SK-N-MC (cell line): Measurements from ENCODE around the gene PEX11B.

Experiments
- EZH2 ChIP-seq: fragments of 200-600 bp; sonication (generic); IDR thresholded peaks from one replicate; pipeline ENCODE4 v1.6.1; 2017; ENCODE audit warnings: antibody characterized with exemption
- FOXP2 ChIP-seq: optimal IDR thresholded peaks from 2 replicates; pipeline ENCODE3; 2011; ENCODE audit warnings: mild to moderate bottlenecking, moderate library complexity; ENCODE audit not compliant: insufficient read depth; ENCODE audit errors: extremely low read length, control extremely low read depth
- POLR2AphosphoS5 ChIP-seq: IDR thresholded peaks from 2 replicates; pipeline ENCODE4 v1.6.1; 2012; ENCODE audit warnings: mild to moderate bottlenecking, low read depth, low read length, borderline replicate concordance

- TF ChIP-seq POLR2AphosphoS5 = no peak
- no peak for TF ChIP-seq EZH2
- TF ChIP-seq FOXP2 = no peak
Measured at GRCh38 chr1:145906954-145907753, 11.4 kb downstream of the PEX11B start.
